Measurements from ENCODE around the gene CDH22.

The CDH22 gene

DNA sequence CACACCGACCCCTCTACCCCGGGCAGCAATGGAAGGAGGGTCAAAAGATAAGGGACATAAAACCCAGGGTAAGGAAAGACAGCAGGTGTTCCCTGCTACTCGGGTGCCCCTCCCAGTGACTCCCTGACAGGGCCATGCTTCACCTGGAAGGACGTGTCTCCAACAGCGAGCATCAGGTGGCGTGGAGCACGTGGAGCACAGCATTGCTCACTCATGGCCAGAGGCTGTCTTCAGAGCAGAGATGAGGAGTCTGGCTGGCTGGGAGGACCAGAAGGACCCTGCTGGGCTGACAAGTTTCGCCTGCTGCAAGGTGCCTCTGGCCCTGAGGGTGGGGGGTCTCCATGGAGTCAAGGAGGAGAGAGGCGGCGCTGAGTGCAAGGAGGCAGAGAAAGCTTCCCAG lies 15.3 kb upstream of the CDH22 start:
- no peak for DNase-seq (ENCODE audit: low read depth in 3 of 3, low spot score in 1 of 3)

DNA sequence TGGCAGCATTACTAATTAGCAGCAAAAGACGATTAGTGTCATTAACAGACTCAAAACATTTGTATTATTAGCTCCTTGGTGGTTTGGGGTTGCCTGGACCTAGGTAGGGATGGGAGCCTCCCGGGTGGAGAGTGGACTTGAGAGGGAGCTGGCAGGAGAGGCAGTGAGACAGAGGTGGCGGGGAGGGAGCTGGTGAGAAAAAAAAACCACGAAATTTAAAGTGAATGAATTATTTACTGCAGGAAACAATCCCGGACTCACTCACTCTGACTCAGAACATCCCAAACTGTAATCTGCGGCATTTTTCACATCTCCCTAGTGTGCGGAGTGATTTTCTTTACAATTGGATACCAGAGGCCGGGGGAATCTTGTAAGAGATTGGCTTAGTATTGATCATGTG lies 14.3 kb upstream of the CDH22 start:
- DNase-seq (ENCODE audit: low read depth in 3 of 3, low spot score in 1 of 3), result no peak

GRCh38 chr20:46317685-46318177 lies 9.4 kb upstream of the CDH22 start:
- DNase-seq (ENCODE audit: low read depth in 3 of 3, low spot score in 1 of 3), result no peak

- no peak for DNase-seq (ENCODE audit: low read depth in 3 of 3, low spot score in 1 of 3)
Observed at GRCh38 chr20:46316984-46317684, 8.8 kb upstream of the CDH22 start.

GRCh38 chr20:46315311-46315710 lies 7.0 kb upstream of the CDH22 start:
- no peak for DNase-seq (ENCODE audit: low read depth in 3 of 3, low spot score in 1 of 3)

- DNase-seq (ENCODE audit: low read depth in 3 of 3, low spot score in 1 of 3), result no peak
Observed at GRCh38 chr20:46312945-46313861, 4.9 kb upstream of the CDH22 start.

DNA sequence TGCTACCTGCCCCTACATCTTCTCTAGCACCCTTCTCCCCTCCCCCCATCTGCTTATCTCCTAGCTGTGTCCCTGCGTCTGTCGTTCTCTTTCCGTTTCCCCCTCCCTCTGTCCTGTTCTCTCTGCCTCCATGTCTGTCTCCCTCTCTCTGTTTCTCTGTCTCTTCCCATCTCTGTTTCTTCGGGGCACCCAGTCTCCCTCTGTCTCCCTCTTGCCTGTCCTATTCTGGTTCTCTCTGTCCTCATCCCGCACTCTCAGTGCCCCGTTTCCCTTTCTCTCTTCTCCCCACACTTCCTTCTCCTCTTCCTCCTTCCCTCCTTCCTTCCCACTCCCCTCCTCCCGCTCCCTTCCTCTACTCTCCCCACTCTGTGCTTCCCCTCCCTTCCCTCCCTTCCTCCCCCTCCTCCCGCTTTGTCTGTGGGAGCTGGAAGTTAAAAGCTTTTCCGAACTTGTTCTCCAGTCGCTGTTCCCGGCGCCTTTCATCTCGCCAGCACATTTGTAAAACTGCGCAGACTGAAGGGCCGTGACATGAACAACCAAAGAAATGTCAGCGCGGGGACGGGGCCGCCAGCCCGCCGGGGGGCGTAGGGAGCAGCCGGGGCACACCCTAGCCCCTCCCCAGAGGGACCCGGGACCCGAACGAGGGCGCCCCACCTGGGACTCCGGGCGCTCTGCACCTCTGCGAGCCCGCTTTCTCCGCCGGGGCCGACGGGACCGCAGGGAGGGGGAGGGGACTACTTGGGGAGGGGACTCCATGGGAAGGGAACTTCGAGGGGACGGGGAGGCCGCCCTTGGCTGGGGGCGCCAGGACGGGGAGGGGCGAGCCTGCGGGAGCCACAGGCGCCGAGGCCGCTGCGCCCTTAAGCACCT lies 4.0 kb upstream of the CDH22 start:
- no peak for DNase-seq (ENCODE audit: low read depth in 3 of 3, low spot score in 1 of 3)

DNA sequence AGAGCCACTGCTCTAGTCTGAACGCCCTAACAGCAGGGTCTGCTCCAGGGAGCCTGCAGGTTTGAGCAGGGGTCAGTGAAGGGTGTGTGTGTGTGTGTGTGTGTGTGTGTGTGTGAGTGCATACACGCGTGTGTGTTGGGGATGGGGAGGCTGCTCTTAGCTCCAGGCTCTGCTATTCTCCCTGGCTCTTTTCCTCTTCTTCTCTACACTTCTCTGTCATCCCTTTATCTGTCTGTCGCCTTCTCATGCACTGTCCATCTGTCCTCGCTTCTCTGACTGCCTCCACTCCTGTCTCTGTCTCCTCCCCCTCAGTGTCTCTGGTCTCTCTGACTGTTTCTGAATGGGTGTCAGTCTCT lies 3.4 kb upstream of the CDH22 start:
- DNase-seq (ENCODE audit: low read depth in 3 of 3, low spot score in 1 of 3), result no peak

DNA sequence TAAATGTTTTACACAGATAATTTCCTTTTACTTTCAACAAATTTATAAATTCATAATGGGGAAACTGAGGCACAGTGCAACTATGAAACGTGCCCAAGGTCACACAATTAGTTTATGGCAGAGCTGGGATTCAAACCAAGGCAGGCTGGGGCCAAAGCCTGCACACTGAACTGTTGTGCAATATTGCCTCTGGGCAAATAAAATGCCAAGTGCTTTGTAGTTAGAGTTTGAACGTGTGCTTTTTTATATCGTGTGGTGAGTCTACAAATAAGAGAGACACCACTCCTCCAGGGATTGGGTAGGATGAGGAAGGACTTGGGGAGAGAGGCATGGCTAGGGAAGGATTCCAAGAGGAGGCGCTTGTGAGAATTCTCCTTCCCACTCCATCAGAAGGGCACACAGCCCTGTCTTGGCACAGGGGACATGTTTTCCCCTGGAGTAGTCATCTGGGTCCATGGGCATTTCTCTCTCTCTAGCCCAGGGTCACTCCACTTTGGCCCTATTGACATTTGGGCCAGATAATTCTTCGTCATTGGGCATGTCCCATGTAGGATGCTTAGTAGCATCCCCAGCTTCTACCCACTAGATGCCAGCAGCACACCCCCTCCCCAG lies 2.8 kb upstream of the CDH22 start:
- no peak for DNase-seq (ENCODE audit: low read depth in 3 of 3, low spot score in 1 of 3)

GRCh38 chr20:46309945-46310344 lies 1.6 kb upstream of the CDH22 start:
- no peak for DNase-seq (ENCODE audit: low read depth in 3 of 3, low spot score in 1 of 3)

DNA sequence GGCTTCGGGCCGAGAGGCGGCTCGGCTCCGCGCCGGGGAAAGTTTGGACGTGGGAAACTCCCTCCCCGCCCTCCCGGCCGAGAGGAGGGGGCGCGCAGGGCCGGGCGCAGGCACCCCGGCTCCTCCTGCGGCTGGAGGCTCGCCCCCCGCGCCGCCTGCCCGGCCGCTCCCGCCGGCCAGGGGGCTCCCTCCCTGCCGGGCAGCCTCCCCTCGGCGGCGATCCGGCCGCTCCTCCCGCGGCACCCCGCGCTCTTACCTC lies 370 bp downstream of the CDH22 start:
- no peak for DNase-seq (ENCODE audit: low read depth in 3 of 3, low spot score in 1 of 3)

DNA sequence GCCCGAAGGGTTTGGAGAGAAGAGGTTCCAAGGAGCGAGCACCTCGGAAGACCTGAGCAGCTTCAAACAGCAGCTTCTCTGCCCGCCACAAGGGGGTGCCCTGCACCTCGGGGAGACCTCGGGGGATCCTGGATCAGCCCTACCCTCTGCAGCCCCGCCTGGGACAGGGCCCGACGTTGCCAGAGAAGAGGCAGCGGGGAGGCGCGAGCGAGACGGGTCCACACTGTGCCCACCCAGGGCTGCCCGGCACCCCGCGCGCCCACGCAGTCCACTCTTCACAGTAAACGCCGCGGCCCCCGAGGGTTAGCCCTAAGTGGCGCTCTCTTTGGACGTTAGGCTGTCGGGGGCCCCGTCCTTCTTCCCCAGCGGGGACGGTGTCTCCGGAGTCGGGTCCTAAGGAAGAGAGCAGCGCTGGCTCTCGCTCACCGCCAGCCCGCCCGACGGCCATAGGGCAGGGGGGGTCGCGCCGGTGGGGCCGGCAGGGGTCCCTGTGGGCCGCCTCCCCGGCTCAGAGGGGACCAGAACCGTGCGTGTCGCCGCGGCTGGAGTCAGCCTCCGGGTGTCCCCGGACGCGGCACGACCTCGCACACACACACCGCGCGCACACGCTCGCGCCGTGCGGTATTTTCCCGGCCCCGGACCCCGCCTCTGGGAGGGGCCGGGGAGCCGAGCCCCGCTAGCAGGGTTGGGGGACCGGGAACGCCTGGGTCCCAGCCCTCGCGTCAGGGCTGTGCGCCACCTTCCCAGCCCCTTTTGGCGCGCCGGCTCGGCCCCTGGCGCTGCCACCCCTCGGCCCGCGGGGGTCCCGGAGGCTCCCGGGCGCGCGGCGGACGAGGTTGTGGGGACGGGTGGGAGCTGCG lies 929 bp downstream of the CDH22 start:
- peak; percentile 34 to 60 (median 51) for DNase-seq (ENCODE audit: low read depth in 3 of 3, low spot score in 1 of 3)

GRCh38 chr20:46306743-46307138 lies 1.6 kb downstream of the CDH22 start:
- DNase-seq (ENCODE audit: low read depth in 3 of 3, low spot score in 1 of 3), result no peak

DNA sequence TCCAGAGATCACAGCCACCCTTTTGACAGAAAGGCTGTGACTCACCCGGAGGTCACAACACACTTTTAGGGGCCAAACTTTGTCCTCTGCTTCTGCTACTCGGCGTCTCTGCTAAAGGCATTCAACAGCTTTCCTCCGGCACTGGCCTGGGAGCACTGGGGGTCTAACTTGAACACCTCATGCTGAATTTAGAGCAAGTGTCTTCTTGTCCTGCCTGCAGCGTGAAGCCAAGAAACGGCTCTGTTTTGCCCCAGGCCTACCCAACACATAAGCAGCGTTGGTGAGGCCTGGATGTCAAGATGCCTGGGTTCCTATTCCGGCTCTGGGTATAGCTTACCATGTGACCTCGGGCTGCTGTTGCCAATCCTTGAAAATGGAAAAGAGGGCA lies 2.3 kb downstream of the CDH22 start:
- DNase-seq (ENCODE audit: low read depth in 3 of 3, low spot score in 1 of 3), result no peak

- no peak for DNase-seq (ENCODE audit: low read depth in 3 of 3, low spot score in 1 of 3)
Observed at GRCh38 chr20:46305331-46305972, 2.8 kb downstream of the CDH22 start.

DNA sequence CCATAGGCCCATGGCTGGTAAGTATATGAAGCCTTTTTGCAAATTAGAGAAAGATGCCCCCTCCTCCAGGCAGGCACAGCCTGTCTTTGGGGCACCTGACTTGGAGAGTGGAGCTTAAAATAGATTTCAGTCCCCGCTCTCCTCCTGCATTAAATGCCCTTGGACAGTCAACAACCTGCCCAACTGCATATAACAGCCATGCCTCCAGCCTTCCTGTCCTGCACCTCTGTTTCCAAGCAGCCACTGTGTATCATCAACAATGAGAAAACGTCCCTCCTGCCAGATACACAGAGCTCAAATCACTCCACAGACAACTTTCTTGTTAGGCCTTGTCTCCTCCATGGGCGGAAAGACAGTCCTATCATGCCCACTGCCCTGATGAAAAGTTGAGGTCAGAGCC lies 3.4 kb downstream of the CDH22 start:
- no peak for DNase-seq (ENCODE audit: low read depth in 3 of 3, low spot score in 1 of 3)

GRCh38 chr20:46304361-46304760 lies 3.9 kb downstream of the CDH22 start:
- DNase-seq (ENCODE audit: low read depth in 3 of 3, low spot score in 1 of 3), result no peak

GRCh38 chr20:46303176-46303956 lies 4.9 kb downstream of the CDH22 start:
- DNase-seq (ENCODE audit: low read depth in 3 of 3, low spot score in 1 of 3), result no peak

GRCh38 chr20:46302106-46302505 lies 6.2 kb downstream of the CDH22 start:
- DNase-seq (ENCODE audit: low read depth in 3 of 3, low spot score in 1 of 3), result no peak

Measured in stimulated activated CD4-positive, alpha-beta T cell treated with anti-CD3 and anti-CD28 coated beads, TNF-alpha, amount 100 ng/mL, for 1 hour (primary cell).